ENCODE measurements around the gene FCER1G. TPM values are rescaled to one million over a fixed set of nuclear protein-coding genes. Genes with fewer than 3 reads are reported as not detected.

The FCER1G gene
- total and polyA plus RNA-seq, 9 of the 15 experiments (the other 6 are each of a cell fraction or from before 2014, with no cell fraction given), result 0.15 to 0.69 (median 0.31) TPM; not detected in 2

DNA sequence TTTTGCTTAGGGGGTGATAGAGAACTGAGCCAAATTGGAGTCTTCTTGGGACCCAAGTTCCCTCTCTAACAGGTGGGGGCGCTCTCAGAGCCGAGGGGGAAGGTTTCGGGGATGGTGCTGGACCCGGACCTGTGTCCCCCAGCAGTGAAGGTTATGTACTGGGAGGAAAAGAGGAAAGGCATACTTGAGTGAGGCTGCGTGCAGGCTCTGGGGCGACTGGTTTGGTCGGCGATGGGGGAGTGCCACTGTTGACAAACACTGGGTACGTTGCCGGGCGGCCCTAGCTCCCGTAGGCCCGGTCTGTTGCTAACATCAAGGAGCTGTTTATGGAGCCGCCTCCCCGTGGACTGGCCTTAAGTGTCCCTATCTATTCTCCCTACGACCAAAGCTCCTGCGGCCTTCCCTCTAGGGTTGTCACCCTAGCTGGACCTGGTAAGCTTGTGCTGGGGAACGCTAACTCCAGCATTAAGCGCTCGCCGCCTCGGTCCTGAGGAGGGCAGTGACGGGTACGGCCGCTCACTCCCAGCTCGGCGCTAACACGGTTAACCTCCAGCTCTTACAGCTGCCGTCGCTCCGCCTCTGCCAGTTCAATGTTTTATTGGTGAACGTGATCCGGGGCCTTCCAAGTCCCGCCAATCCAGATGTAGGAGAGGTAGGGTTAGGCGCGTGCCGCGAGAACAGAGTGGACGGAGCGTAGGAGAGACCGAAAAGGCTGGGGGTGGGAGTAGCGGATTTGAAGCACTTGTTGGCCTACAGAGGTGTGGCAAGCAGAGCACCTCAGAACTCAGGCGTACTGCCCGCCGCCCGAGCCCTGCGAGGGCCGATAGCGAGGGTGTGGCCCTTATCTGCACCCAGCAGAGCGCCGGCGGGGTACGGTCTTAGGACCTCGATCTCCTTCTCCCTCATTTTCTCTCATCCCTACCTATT is 49.1 kb upstream of the FCER1G start, which contains the start of gene PPOX (continued):
- TF ChIP-seq, protein P1, sequence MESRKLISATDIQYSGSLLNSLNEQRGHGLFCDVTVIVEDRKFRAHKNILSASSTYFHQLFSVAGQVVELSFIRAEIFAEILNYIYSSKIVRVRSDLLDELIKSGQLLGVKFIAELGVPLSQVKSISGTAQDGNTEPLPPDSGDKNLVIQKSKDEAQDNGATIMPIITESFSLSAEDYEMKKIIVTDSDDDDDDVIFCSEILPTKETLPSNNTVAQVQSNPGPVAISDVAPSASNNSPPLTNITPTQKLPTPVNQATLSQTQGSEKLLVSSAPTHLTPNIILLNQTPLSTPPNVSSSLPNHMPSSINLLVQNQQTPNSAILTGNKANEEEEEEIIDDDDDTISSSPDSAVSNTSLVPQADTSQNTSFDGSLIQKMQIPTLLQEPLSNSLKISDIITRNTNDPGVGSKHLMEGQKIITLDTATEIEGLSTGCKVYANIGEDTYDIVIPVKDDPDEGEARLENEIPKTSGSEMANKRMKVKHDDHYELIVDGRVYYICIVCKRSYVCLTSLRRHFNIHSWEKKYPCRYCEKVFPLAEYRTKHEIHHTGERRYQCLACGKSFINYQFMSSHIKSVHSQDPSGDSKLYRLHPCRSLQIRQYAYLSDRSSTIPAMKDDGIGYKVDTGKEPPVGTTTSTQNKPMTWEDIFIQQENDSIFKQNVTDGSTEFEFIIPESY (CRISPR knock-in tag; IDR thresholded peaks at IDR 0.05), result no peak
- TF ChIP-seq, protein P2, sequence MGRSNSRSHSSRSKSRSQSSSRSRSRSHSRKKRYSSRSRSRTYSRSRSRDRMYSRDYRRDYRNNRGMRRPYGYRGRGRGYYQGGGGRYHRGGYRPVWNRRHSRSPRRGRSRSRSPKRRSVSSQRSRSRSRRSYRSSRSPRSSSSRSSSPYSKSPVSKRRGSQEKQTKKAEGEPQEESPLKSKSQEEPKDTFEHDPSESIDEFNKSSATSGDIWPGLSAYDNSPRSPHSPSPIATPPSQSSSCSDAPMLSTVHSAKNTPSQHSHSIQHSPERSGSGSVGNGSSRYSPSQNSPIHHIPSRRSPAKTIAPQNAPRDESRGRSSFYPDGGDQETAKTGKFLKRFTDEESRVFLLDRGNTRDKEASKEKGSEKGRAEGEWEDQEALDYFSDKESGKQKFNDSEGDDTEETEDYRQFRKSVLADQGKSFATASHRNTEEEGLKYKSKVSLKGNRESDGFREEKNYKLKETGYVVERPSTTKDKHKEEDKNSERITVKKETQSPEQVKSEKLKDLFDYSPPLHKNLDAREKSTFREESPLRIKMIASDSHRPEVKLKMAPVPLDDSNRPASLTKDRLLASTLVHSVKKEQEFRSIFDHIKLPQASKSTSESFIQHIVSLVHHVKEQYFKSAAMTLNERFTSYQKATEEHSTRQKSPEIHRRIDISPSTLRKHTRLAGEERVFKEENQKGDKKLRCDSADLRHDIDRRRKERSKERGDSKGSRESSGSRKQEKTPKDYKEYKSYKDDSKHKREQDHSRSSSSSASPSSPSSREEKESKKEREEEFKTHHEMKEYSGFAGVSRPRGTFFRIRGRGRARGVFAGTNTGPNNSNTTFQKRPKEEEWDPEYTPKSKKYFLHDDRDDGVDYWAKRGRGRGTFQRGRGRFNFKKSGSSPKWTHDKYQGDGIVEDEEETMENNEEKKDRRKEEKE (IDR thresholded peaks at IDR 0.05; ENCODE audit: borderline replicate concordance in 1 of 2, control insufficient read depth in 1 of 2, low read depth in 2 of 2, low read length in 1 of 2), result 0 out of 4 replicates have a peak, but pooled peaks of 1 of the 2 experiments have one; percentile 48
- TF ChIP-seq ZC3H11A (IDR thresholded peaks at IDR 0.05; ENCODE audit: low read depth, low read length), result no peak
- peak; percentile 64 for TF ChIP-seq CEBPB (tag; IDR thresholded peaks at IDR 0.05)
- peak; percentile 97 for TF ChIP-seq ZNF589 (CRISPR knock-in tag; IDR thresholded peaks at IDR 0.05; ENCODE audit: low read depth)
- no peak for TF ChIP-seq BDP1 (IDR thresholded peaks at IDR 0.05; ENCODE audit: insufficient read depth, insufficient read length)
- TF ChIP-seq HDAC6 (IDR thresholded peaks at IDR 0.05; ENCODE audit: low read depth, low read length), result no peak
- TF ChIP-seq KAT2B (IDR thresholded peaks at IDR 0.05; ENCODE audit: low read depth, low read length), result no peak
- peak; percentile 95 for TF ChIP-seq BCOR (IDR thresholded peaks at IDR 0.05)
- TF ChIP-seq CBFA2T2 (conservative IDR thresholded peaks at IDR 0.05), result peak; percentile 97
- peak; percentile 79; the same call in 1 of the 2 replicates for TF ChIP-seq KLF6 (CRISPR knock-in tag; IDR thresholded peaks at IDR 0.05; ENCODE audit: borderline replicate concordance)
- no peak for TF ChIP-seq IRF2 (CRISPR knock-in tag; IDR thresholded peaks at IDR 0.05)
- TF ChIP-seq, protein P3, sequence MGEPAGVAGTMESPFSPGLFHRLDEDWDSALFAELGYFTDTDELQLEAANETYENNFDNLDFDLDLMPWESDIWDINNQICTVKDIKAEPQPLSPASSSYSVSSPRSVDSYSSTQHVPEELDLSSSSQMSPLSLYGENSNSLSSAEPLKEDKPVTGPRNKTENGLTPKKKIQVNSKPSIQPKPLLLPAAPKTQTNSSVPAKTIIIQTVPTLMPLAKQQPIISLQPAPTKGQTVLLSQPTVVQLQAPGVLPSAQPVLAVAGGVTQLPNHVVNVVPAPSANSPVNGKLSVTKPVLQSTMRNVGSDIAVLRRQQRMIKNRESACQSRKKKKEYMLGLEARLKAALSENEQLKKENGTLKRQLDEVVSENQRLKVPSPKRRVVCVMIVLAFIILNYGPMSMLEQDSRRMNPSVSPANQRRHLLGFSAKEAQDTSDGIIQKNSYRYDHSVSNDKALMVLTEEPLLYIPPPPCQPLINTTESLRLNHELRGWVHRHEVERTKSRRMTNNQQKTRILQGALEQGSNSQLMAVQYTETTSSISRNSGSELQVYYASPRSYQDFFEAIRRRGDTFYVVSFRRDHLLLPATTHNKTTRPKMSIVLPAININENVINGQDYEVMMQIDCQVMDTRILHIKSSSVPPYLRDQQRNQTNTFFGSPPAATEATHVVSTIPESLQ (CRISPR knock-in tag; IDR thresholded peaks at IDR 0.05), result peak; percentile 76; the same call in 1 of the 2 replicates
- TF ChIP-seq EGR1 (conservative IDR thresholded peaks at IDR 0.05), result peak; percentile 75
- TF ChIP-seq DIDO1 (tag; IDR thresholded peaks at IDR 0.05; ENCODE audit: low read depth), result no peak
- TF ChIP-seq PHF21A (IDR thresholded peaks at IDR 0.05; ENCODE audit: borderline replicate concordance, low read depth), result no peak; the same call in 1 of the 2 replicates
- TF ChIP-seq PHB (CRISPR knock-in tag; IDR thresholded peaks at IDR 0.05), result no peak
- 0 out of 2 replicates have a peak, but pooled peaks have one; percentile 62 for TF ChIP-seq THRAP3 (IDR thresholded peaks at IDR 0.05; ENCODE audit: borderline replicate concordance)
- no peak for TF ChIP-seq SIN3B (IDR thresholded peaks at IDR 0.05; ENCODE audit: low read depth)
- no peak for TF ChIP-seq HMG20B (CRISPR knock-in tag; IDR thresholded peaks at IDR 0.05)
